Urothelium cell line (cell line): Measurements from ENCODE around the gene PTGS1.
A peak's percentile ranks its signal among the peaks of the same experiment; 100 is the strongest.

ENCODE experiments used
- DNase-seq: peaks from one replicate; pipeline ENCODE4 v3.0.0; 2011; ENCODE audit warnings: low spot score, mixed read lengths
- FAIRE-seq: peaks from 2 replicates; lab custom pipeline; 2011; peaks lifted over from hg19 to GRCh38; lab: Jason Lieb, UNC

Gene PTGS1

GRCh38 chr9:122372856-122373845, 2.3 kb downstream of the PTGS1 start:
- FAIRE-seq (no peak), DNase-seq (no peak)

GRCh38 chr9:122374885-122375420, 4.1 kb downstream of the PTGS1 start:
- FAIRE-seq (no peak), DNase-seq (peak; percentile 50)

DNA sequence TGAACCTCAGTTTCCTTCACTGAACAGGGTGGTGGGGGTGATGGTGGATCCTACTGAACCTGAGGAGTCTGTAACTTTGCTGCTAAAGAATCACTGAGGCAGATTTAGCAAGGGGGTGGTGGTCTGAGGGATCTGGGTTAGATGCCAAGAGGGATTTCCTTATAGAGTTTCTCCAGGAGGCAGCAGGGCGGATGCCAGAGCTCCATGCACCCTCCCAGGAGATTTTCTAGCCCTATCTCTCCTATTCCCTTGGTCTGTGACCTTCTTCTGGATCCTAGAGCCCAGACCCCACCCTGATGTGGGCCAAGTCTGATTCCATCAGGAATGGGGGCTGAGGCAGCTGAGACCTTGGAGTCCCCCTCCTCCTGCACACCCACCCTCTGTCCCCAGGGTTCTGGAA, 6.0 kb downstream of the PTGS1 start:
- FAIRE-seq: no peak
- no peak for DNase-seq

- FAIRE-seq (no peak), DNase-seq (no peak)
These were observed 6.7 kb downstream of the PTGS1 start for GRCh38 chr9:122377241-122378164.

GRCh38 chr9:122378236-122378635, 7.4 kb downstream of the PTGS1 start:
- FAIRE-seq (no peak), DNase-seq (no peak)

- FAIRE-seq (no peak), DNase-seq (no peak)
These were observed 8.5 kb downstream of the PTGS1 start for GRCh38 chr9:122379340-122379739.

DNA sequence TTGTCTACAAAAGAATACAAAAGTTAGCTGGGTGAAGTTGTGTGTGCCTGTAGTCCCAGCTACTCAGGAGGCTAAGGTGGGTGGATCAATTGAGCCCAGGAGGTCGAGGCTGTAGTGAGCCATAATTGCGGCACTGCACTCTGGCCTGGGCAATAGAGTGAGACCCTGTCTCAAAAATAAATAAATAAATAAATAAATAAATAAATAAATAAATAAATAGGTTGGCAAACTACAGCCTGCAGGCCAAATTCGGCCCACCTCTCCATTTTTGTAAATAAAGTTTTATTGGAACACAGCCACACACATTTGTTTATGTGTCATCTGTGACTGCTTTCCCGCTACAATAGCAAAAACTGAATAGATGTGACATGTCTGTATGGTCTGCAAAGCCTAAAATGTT, 9.5 kb downstream of the PTGS1 start:
- FAIRE-seq: no peak

GRCh38 chr9:122381206-122381950, 10.6 kb downstream of the PTGS1 start:
- no peak for FAIRE-seq

More for the DNA sequence above, 9.5 kb downstream of the PTGS1 start:
- no peak for DNase-seq

GRCh38 chr9:122382901-122383850, 12.4 kb downstream of the PTGS1 start:
- DNase-seq (no peak), FAIRE-seq (no peak)

More at GRCh38 chr9:122381206-122381950, 10.6 kb downstream of the PTGS1 start:
- DNase-seq: no peak

- DNase-seq (peak; percentile 45), FAIRE-seq (no peak)
These were observed 13.2 kb downstream of the PTGS1 start for GRCh38 chr9:122383992-122384461.

DNA sequence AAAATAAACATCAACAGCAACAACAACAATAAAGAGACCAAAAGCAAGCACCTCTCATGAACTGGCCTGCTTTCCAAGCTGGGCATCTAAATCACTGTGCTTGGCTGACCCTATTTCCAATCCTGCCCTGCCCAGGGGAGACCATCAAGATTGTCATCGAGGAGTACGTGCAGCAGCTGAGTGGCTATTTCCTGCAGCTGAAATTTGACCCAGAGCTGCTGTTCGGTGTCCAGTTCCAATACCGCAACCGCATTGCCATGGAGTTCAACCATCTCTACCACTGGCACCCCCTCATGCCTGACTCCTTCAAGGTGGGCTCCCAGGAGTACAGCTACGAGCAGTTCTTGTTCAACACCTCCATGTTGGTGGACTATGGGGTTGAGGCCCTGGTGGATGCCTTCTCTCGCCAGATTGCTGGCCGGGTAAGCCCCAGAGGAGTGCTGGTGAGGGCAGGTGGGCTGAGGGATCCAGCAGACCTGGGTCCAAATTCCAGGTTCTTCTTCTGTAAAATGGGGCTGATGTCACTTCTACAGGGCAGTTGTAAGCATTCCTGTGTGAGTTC, 15.6 kb downstream of the PTGS1 start:
- DNase-seq (no peak), FAIRE-seq (no peak)

- no peak for FAIRE-seq
- DNase-seq: no peak
These were observed 16.7 kb downstream of the PTGS1 start for GRCh38 chr9:122387536-122387935.

GRCh38 chr9:122389195-122389594, 18.4 kb downstream of the PTGS1 start:
- FAIRE-seq: no peak
- DNase-seq: no peak

GRCh38 chr9:122389799-122390481, 19.1 kb downstream of the PTGS1 start:
- no peak for FAIRE-seq
- DNase-seq: no peak

DNA sequence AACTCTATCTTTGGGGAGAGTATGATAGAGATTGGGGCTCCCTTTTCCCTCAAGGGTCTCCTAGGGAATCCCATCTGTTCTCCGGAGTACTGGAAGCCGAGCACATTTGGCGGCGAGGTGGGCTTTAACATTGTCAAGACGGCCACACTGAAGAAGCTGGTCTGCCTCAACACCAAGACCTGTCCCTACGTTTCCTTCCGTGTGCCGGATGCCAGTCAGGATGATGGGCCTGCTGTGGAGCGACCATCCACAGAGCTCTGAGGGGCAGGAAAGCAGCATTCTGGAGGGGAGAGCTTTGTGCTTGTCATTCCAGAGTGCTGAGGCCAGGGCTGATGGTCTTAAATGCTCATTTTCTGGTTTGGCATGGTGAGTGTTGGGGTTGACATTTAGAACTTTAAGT, 21.5 kb downstream of the PTGS1 start:
- DNase-seq (no peak), FAIRE-seq (no peak)

- FAIRE-seq (no peak), DNase-seq (no peak)
These were observed 21.9 kb downstream of the PTGS1 start for GRCh38 chr9:122392714-122393113.

DNA sequence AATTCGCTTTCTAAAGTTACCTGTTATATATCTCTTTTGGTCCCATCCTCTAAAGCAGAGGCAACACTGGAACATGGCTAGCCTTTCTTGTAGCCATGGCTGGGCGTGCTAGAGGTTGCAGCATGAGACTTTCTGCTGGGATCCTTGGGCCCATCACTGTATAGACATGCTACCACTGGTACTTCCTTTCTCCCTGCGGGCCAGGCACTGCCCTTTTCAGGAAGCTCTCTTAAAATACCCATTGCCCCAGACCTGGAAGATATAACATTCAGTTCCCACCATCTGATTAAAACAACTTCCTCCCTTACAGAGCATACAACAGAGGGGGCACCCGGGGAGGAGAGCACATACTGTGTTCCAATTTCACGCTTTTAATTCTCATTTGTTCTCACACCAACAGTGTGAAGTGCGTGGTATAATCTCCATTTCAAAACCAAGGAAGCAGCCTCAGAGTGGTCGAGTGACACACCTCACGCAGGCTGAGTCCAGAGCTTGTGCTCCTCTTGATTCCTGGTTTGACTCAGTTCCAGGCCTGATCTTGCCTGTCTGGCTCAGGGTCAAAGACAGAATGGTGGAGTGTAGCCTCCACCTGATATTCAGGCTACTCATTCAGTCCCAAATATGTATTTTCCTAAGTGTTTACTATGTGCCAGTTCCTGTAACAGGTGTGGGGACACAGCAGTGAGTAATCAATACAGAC, 22.6 kb downstream of the PTGS1 start:
- DNase-seq: no peak
- FAIRE-seq: no peak
